ENCODE measurements around the gene NOS1. TPM values are rescaled to one million over a fixed set of nuclear protein-coding genes. Genes with fewer than 3 reads are reported as not detected.

NOS1 gene
- total RNA-seq, 4 donors from 2014 or later: 6.6 to 15.4 (median 12.0) TPM

GRCh38 chr12:117321572-117321971 is 39.9 kb downstream of the NOS1 start:
- no peak overlapping the region for H3K4me3 ChIP-seq
- no peak overlapping the region for H3K27ac ChIP-seq
- H3K4me1 ChIP-seq: no peaks in the 10 kb centered on the region
- H3K27me3 ChIP-seq: peaks cover 4% of the 10 kb centered on the region
- TF ChIP-seq EP300 (IDR thresholded peaks at IDR 0.05) (no peak), POLR2AphosphoS5 (IDR thresholded peaks at IDR 0.05) (no peak), CTCF (IDR thresholded peaks at IDR 0.05) (no peak)
- no peaks in the 10 kb centered on the region for H3K36me3 ChIP-seq
- no peak for DNase-seq (ENCODE audit: low spot score in 2 of 2)
- H3K9me3 ChIP-seq: no peaks in the 10 kb centered on the region
- 75% methylated on average over 4 of the region's 4 CpGs for WGBS

GRCh38 chr12:117318591-117318990 is 42.8 kb downstream of the NOS1 start:
- no peak for DNase-seq (ENCODE audit: low spot score in 2 of 2)
- 55% methylated on average over 7 of the region's 9 CpGs for WGBS

DNA sequence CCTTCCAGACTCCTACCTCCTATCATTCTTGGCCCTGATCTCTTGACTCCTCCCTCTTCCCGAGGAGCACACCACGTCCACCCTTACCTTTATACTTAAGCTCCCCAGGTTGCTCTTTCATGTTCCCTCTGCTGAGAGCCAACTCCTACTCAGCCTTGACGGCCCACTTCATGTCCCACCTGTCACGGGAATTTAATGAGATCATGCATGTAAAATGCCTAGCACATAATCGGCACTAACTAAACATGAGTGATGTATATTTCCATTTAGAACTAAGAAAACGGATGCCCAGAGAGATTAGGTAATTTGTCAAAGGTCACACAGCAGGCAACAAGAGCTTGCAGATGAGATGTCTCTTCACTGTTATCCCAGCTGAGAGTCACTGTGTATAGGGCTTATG is 45.1 kb downstream of the NOS1 start:
- Histone ChIP-seq H3K4me1 (no peaks in the 10 kb centered on the region), H3K36me3 (no peaks in the 10 kb centered on the region), H3K27ac (no peak overlapping the region), H3K27me3 (no peaks in the 10 kb centered on the region), H3K9me3 (no peaks in the 10 kb centered on the region), H3K4me3 (no peak overlapping the region)
- DNase-seq (ENCODE audit: low spot score in 2 of 2): no peak
- TF ChIP-seq POLR2A (IDR thresholded peaks at IDR 0.05): no peak
- no peak for TF ChIP-seq CTCF (IDR thresholded peaks at IDR 0.05)
- no peak for TF ChIP-seq POLR2AphosphoS5 (IDR thresholded peaks at IDR 0.05)
- TF ChIP-seq EP300 (IDR thresholded peaks at IDR 0.05): no peak
- 80% methylated on average over 6 of the region's 6 CpGs for WGBS

More at GRCh38 chr12:117318591-117318990, 42.8 kb downstream of the NOS1 start:
- Histone ChIP-seq H3K4me1 (no peaks in the 10 kb centered on the region), H3K9me3 (no peaks in the 10 kb centered on the region), H3K27ac (no peak overlapping the region), H3K4me3 (no peak overlapping the region), H3K27me3 (no peaks in the 10 kb centered on the region), H3K36me3 (no peaks in the 10 kb centered on the region)
- TF ChIP-seq POLR2AphosphoS5 (IDR thresholded peaks at IDR 0.05): no peak
- TF ChIP-seq CTCF (IDR thresholded peaks at IDR 0.05): no peak
- no peak for TF ChIP-seq EP300 (IDR thresholded peaks at IDR 0.05)

DNA sequence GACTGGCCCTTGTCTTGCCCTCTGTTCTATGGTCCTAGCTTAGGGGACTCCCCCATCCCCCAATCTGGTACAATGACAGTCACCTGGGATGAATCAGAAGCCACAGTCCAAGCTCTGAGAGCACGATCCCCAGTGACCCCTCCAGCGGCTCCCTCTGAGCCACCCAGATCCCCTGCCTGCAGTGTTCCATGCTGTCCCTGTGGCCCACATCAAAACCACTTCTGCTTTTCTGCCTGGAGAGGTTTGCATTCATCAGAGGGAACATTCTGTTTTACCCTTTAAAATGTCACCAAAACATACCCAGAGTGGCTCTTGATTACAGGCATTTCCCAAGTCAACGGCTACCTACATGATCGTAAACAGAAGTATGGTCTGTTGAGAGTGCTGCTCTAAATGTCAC is 47.5 kb downstream of the NOS1 start:
- 53% methylated on average over 4 of the region's 4 CpGs for WGBS
- H3K4me1 ChIP-seq: no peaks in the 10 kb centered on the region
- H3K27ac ChIP-seq: no peak overlapping the region
- H3K4me3 ChIP-seq: no peak overlapping the region
- no peak for TF ChIP-seq EP300 (IDR thresholded peaks at IDR 0.05)
- no peak for TF ChIP-seq POLR2AphosphoS5 (IDR thresholded peaks at IDR 0.05)
- TF ChIP-seq CTCF (IDR thresholded peaks at IDR 0.05): no peak
- TF ChIP-seq POLR2A (IDR thresholded peaks at IDR 0.05): no peak
- H3K27me3 ChIP-seq: no peaks in the 10 kb centered on the region
- H3K36me3 ChIP-seq: no peaks in the 10 kb centered on the region
- no peak for DNase-seq (ENCODE audit: low spot score in 2 of 2)
- H3K9me3 ChIP-seq: no peaks in the 10 kb centered on the region

- no peak for TF ChIP-seq POLR2AphosphoS5 (IDR thresholded peaks at IDR 0.05)
- TF ChIP-seq CTCF (IDR thresholded peaks at IDR 0.05): no peak
- TF ChIP-seq EP300 (IDR thresholded peaks at IDR 0.05): no peak
- TF ChIP-seq POLR2A (IDR thresholded peaks at IDR 0.05): no peak
- WGBS: 98% methylated on average over 2 of the region's 3 CpGs
Measured at GRCh38 chr12:117312770-117313169, 48.7 kb downstream of the NOS1 start.

More at GRCh38 chr12:117312770-117313169, 48.7 kb downstream of the NOS1 start:
- H3K36me3 ChIP-seq: no peaks in the 10 kb centered on the region
- no peaks in the 10 kb centered on the region for H3K27me3 ChIP-seq
- no peak overlapping the region for H3K4me3 ChIP-seq
- H3K9me3 ChIP-seq: no peaks in the 10 kb centered on the region
- DNase-seq (ENCODE audit: low spot score in 2 of 2): no peak
- no peak overlapping the region for H3K27ac ChIP-seq
- H3K4me1 ChIP-seq: no peaks in the 10 kb centered on the region

All from suprapubic skin (tissue), 4 donors.